ENCODE measurements around the gene TRIM10. TPM values are rescaled to one million over a fixed set of nuclear protein-coding genes. Genes with fewer than 3 reads are reported as not detected.

TRIM10 gene
- total RNA-seq, 1 experiment from 2014 or later = not detected

- in situ Hi-C loops (cut with HindIII; ENCODE audit: low pct_unique_long_range_greater_than_20kb, low sequenced_read_pairs) = no loop called here
- DNase-seq (ENCODE audit: low read depth, low spot score) = no peak
Measured at GRCh38 chr6:30158475-30159040, 2.5 kb downstream of the TRIM10 start.

- DNase-seq (ENCODE audit: low read depth, low spot score) = no peak
- in situ Hi-C loops (cut with HindIII; ENCODE audit: low pct_unique_long_range_greater_than_20kb, low sequenced_read_pairs) = no loop called here
Measured at GRCh38 chr6:30157999-30158398, 3.0 kb downstream of the TRIM10 start.

- in situ Hi-C loops (cut with HindIII; ENCODE audit: low pct_unique_long_range_greater_than_20kb, low sequenced_read_pairs) = no loop called here
- no peak for DNase-seq (ENCODE audit: low read depth, low spot score)
Measured at GRCh38 chr6:30157581-30157980, 3.4 kb downstream of the TRIM10 start.

GRCh38 chr6:30156774-30157173 is 4.2 kb downstream of the TRIM10 start:
- in situ Hi-C loops (cut with HindIII; ENCODE audit: low pct_unique_long_range_greater_than_20kb, low sequenced_read_pairs) = no loop called here
- DNase-seq (ENCODE audit: low read depth, low spot score) = no peak

- DNase-seq (ENCODE audit: low read depth, low spot score) = no peak
- in situ Hi-C loops (cut with HindIII; ENCODE audit: low pct_unique_long_range_greater_than_20kb, low sequenced_read_pairs) = no loop called here
Measured at GRCh38 chr6:30156262-30156599, 4.8 kb downstream of the TRIM10 start.

GRCh38 chr6:30155520-30156261 is 5.3 kb downstream of the TRIM10 start:
- in situ Hi-C loops (cut with HindIII; ENCODE audit: low pct_unique_long_range_greater_than_20kb, low sequenced_read_pairs) = no loop called here
- DNase-seq (ENCODE audit: low read depth, low spot score) = no peak

- in situ Hi-C loops (cut with HindIII; ENCODE audit: low pct_unique_long_range_greater_than_20kb, low sequenced_read_pairs) = no loop called here
- DNase-seq (ENCODE audit: low read depth, low spot score) = peak; percentile 11
Measured at GRCh38 chr6:30154709-30155519, 6.1 kb downstream of the TRIM10 start.

GRCh38 chr6:30154061-30154460 is 7.0 kb downstream of the TRIM10 start:
- in situ Hi-C loops (cut with HindIII; ENCODE audit: low pct_unique_long_range_greater_than_20kb, low sequenced_read_pairs) = no loop called here
- no peak for DNase-seq (ENCODE audit: low read depth, low spot score)

- DNase-seq (ENCODE audit: low read depth, low spot score) = no peak
- in situ Hi-C loops (cut with HindIII; ENCODE audit: low pct_unique_long_range_greater_than_20kb, low sequenced_read_pairs) = no loop called here
Measured at GRCh38 chr6:30152910-30153610, 8.0 kb downstream of the TRIM10 start.

- no peak for DNase-seq (ENCODE audit: low read depth, low spot score)
- in situ Hi-C loops (cut with HindIII; ENCODE audit: low pct_unique_long_range_greater_than_20kb, low sequenced_read_pairs) = no loop called here
Measured at GRCh38 chr6:30152016-30152673, 8.9 kb downstream of the TRIM10 start.

GRCh38 chr6:30151580-30151979 is 9.4 kb downstream of the TRIM10 start:
- DNase-seq (ENCODE audit: low read depth, low spot score) = no peak
- in situ Hi-C loops (cut with HindIII; ENCODE audit: low pct_unique_long_range_greater_than_20kb, low sequenced_read_pairs) = no loop called here

- in situ Hi-C loops (cut with HindIII; ENCODE audit: low pct_unique_long_range_greater_than_20kb, low sequenced_read_pairs) = no loop called here
- no peak for DNase-seq (ENCODE audit: low read depth, low spot score)
Measured at GRCh38 chr6:30150671-30151395, 10.2 kb downstream of the TRIM10 start.

GRCh38 chr6:30149858-30150550 is 11.0 kb downstream of the TRIM10 start:
- in situ Hi-C loops (cut with HindIII; ENCODE audit: low pct_unique_long_range_greater_than_20kb, low sequenced_read_pairs) = no loop called here
- no peak for DNase-seq (ENCODE audit: low read depth, low spot score)

- in situ Hi-C loops (cut with HindIII; ENCODE audit: low pct_unique_long_range_greater_than_20kb, low sequenced_read_pairs) = no loop called here
- DNase-seq (ENCODE audit: low read depth, low spot score) = no peak
Measured at GRCh38 chr6:30149234-30149633, 11.8 kb downstream of the TRIM10 start.

GRCh38 chr6:30147096-30147495 is 13.9 kb downstream of the TRIM10 start:
- in situ Hi-C loops (cut with HindIII; ENCODE audit: low pct_unique_long_range_greater_than_20kb, low sequenced_read_pairs) = no loop called here
- DNase-seq (ENCODE audit: low read depth, low spot score) = no peak

GRCh38 chr6:30145818-30146217 is 15.2 kb downstream of the TRIM10 start:
- no peak for DNase-seq (ENCODE audit: low read depth, low spot score)
- in situ Hi-C loops (cut with HindIII; ENCODE audit: low pct_unique_long_range_greater_than_20kb, low sequenced_read_pairs) = no loop called here

- in situ Hi-C loops (cut with HindIII; ENCODE audit: low pct_unique_long_range_greater_than_20kb, low sequenced_read_pairs) = no loop called here
- DNase-seq (ENCODE audit: low read depth, low spot score) = no peak
Measured at GRCh38 chr6:30144811-30145210, 16.2 kb downstream of the TRIM10 start.

Measured in SK-MEL-5 (cell line).